Mucosa of rectum (tissue), 2 donors: Measurements from ENCODE around the gene EXOC6B.

Source experiments
- H3K27ac ChIP-seq, 2 donors: one replicate each; pipeline ENCODE4 v1.7.0; 2013; ENCODE audit warnings: inconsistent platforms in 2 of 2, low read depth in 2 of 2, low read length in 2 of 2
- H3K27me3 ChIP-seq, 2 donors: one replicate each; pipeline ENCODE4 v1.7.0; 2013; ENCODE audit warnings: low read length in 2 of 2; ENCODE audit not compliant: control insufficient read depth in 2 of 2, insufficient read depth in 2 of 2
- H3K36me3 ChIP-seq, 2 donors: one replicate each; pipeline ENCODE4 v1.7.0; 2013; ENCODE audit warnings: low read length in 2 of 2; ENCODE audit not compliant: control insufficient read depth in 2 of 2, insufficient read depth in 2 of 2
- H3K4me1 ChIP-seq, 2 donors: one replicate each; pipeline ENCODE4 v1.7.0; 2013; ENCODE audit warnings: low read length in 2 of 2, mild to moderate bottlenecking in 1 of 2; ENCODE audit not compliant: control insufficient read depth in 2 of 2, insufficient read depth in 2 of 2
- H3K4me3 ChIP-seq, 2 donors: one replicate each; pipeline ENCODE4 v1.7.0; 2013; ENCODE audit warnings: low read length in 2 of 2
- H3K9ac ChIP-seq, 2 donors: one replicate each; pipeline ENCODE4 v1.7.0; 2013; ENCODE audit warnings: low read length in 2 of 2, low read depth in 1 of 2, mild to moderate bottlenecking in 1 of 2
- H3K9me3 ChIP-seq, 2 donors: one replicate each; pipeline ENCODE4 v1.7.0; 2013; ENCODE audit warnings: low read length in 2 of 2; ENCODE audit not compliant: control insufficient read depth in 2 of 2
- donor health status: healthy.
- donor health status: Normal muscosa, but diverticular disease.

Gene EXOC6B

GRCh38 chr2:72796766-72797165 lies 29.1 kb downstream of the EXOC6B start:
- Histone ChIP-seq H3K9me3 (no peaks in the 10 kb centered on the region), H3K36me3 (no peaks in the 10 kb centered on the region), H3K27ac (no peak overlapping the region), H3K4me1 (no peaks in the 10 kb centered on the region), H3K4me3 (no peak overlapping the region), H3K9ac (no peak overlapping the region), H3K27me3 (no peaks in the 10 kb centered on the region)

- Histone ChIP-seq H3K9ac (no peak overlapping the region), H3K4me1 (no peaks in the 10 kb centered on the region), H3K9me3 (no peaks in the 10 kb centered on the region)
Measured at GRCh38 chr2:72794572-72794971, 31.3 kb downstream of the EXOC6B start.

GRCh38 chr2:72793798-72794440 lies 31.9 kb downstream of the EXOC6B start:
- H3K4me1 ChIP-seq = no peaks in the 10 kb centered on the region
- H3K9me3 ChIP-seq = no peaks in the 10 kb centered on the region
- H3K4me3 ChIP-seq = no peak overlapping the region
- H3K9ac ChIP-seq = no peak overlapping the region
- no peaks in the 10 kb centered on the region for H3K36me3 ChIP-seq
- no peaks in the 10 kb centered on the region for H3K27me3 ChIP-seq
- no peak overlapping the region for H3K27ac ChIP-seq

More at GRCh38 chr2:72794572-72794971, 31.3 kb downstream of the EXOC6B start:
- H3K36me3 ChIP-seq = no peaks in the 10 kb centered on the region
- H3K27ac ChIP-seq = no peak overlapping the region
- H3K27me3 ChIP-seq = no peaks in the 10 kb centered on the region
- no peak overlapping the region for H3K4me3 ChIP-seq

- Histone ChIP-seq H3K9ac (no peak overlapping the region), H3K4me1 (no peaks in the 10 kb centered on the region), H3K27ac (no peak overlapping the region), H3K27me3 (no peaks in the 10 kb centered on the region), H3K9me3 (no peaks in the 10 kb centered on the region), H3K4me3 (no peak overlapping the region), H3K36me3 (peaks cover 0 to 3% of the 10 kb centered on the region in 2 donors)
Measured at GRCh38 chr2:72789241-72789640, 36.6 kb downstream of the EXOC6B start.

- Histone ChIP-seq H3K9me3 (no peaks in the 10 kb centered on the region), H3K4me1 (no peaks in the 10 kb centered on the region), H3K36me3 (peaks cover 0 to 3% of the 10 kb centered on the region in 2 donors), H3K27me3 (no peaks in the 10 kb centered on the region), H3K9ac (no peak overlapping the region), H3K27ac (no peak overlapping the region), H3K4me3 (no peak overlapping the region)
Measured at GRCh38 chr2:72788756-72789155, 37.1 kb downstream of the EXOC6B start.

- Histone ChIP-seq H3K9ac (no peak overlapping the region), H3K27me3 (no peaks in the 10 kb centered on the region), H3K36me3 (peaks cover 0 to 3% of the 10 kb centered on the region in 2 donors), H3K4me1 (peaks cover 0 to 2% of the 10 kb centered on the region in 2 donors), H3K9me3 (no peaks in the 10 kb centered on the region), H3K27ac (no peak overlapping the region), H3K4me3 (no peak overlapping the region)
Measured at GRCh38 chr2:72785517-72785916, 40.3 kb downstream of the EXOC6B start.

GRCh38 chr2:72782520-72782919 lies 43.3 kb downstream of the EXOC6B start:
- Histone ChIP-seq H3K27me3 (no peaks in the 10 kb centered on the region), H3K4me1 (peaks cover 0 to 2% of the 10 kb centered on the region in 2 donors), H3K9me3 (no peaks in the 10 kb centered on the region), H3K4me3 (no peak overlapping the region), H3K9ac (no peak overlapping the region), H3K36me3 (peaks cover 0 to 3% of the 10 kb centered on the region in 2 donors), H3K27ac (no peak overlapping the region)

- H3K4me1 ChIP-seq = peaks cover 0 to 2% of the 10 kb centered on the region in 2 donors
- no peaks in the 10 kb centered on the region for H3K27me3 ChIP-seq
- H3K9me3 ChIP-seq = no peaks in the 10 kb centered on the region
- H3K9ac ChIP-seq = no peak overlapping the region
- no peak overlapping the region for H3K27ac ChIP-seq
- H3K4me3 ChIP-seq = no peak overlapping the region
- peaks cover 0 to 3% of the 10 kb centered on the region in 2 donors for H3K36me3 ChIP-seq
Measured at GRCh38 chr2:72781480-72781879, 44.4 kb downstream of the EXOC6B start.

GRCh38 chr2:72780477-72780876 lies 45.4 kb downstream of the EXOC6B start:
- Histone ChIP-seq H3K9me3 (no peaks in the 10 kb centered on the region), H3K9ac (no peak overlapping the region), H3K4me1 (peaks cover 0 to 2% of the 10 kb centered on the region in 2 donors), H3K27ac (no peak overlapping the region), H3K36me3 (peaks cover 0 to under 1% of the 10 kb centered on the region in 2 donors), H3K4me3 (no peak overlapping the region), H3K27me3 (no peaks in the 10 kb centered on the region)

- H3K9me3 ChIP-seq = no peaks in the 10 kb centered on the region
- H3K27me3 ChIP-seq = no peaks in the 10 kb centered on the region
- H3K27ac ChIP-seq = no peak overlapping the region
- H3K9ac ChIP-seq = no peak overlapping the region
- H3K4me1 ChIP-seq = peaks cover 0 to 2% of the 10 kb centered on the region in 2 donors
- H3K36me3 ChIP-seq = no peaks in the 10 kb centered on the region
- H3K4me3 ChIP-seq = no peak overlapping the region
Measured at GRCh38 chr2:72779495-72779894, 46.3 kb downstream of the EXOC6B start.
